Endothelial cell of umbilical vein (primary cell): Measurements from ENCODE around the gene ERMAP. TPM values are rescaled to one million over a fixed set of nuclear protein-coding genes. Genes with fewer than 3 reads are reported as not detected.

ENCODE experiments used
- BruUV-seq: library from RNA; stranded (reverse); fragments of 400-500 nt; replicated peaks from 2 replicates; lab custom pipeline; 2021; lab: Mats Ljungman, UMichigan
- CTCF ChIA-PET: fragments of 300-600, 350-600 bp; sonication (Branson Sonifier 250); formaldehyde crosslinking; loops from one replicate; lab custom pipeline; 2021; ENCODE audit warnings: antibody characterized with exemption, inconsistent platforms; lab: Charles Lee
- POLR2A ChIA-PET: fragments of 300-600, 350-600 bp; sonication (Branson Sonifier 250); formaldehyde crosslinking; loops from one replicate; lab custom pipeline; 2021; ENCODE audit warnings: antibody characterized with exemption, inconsistent platforms; lab: Charles Lee
- DNase-seq: peaks from one replicate; pipeline ENCODE4 v3.0.0-alpha.2; 2011; ENCODE audit warnings: low read depth, low spot score
- FAIRE-seq: peaks from 2 replicates; lab custom pipeline; 2011; peaks lifted over from hg19 to GRCh38; lab: Jason Lieb, UNC
- H2AFZ ChIP-seq: 2 replicates; pipeline ENCODE4 v1.6.0; 2012; ENCODE audit warnings: low read depth, low read length, control low read depth, inconsistent platforms
- H3K27ac ChIP-seq: 2 replicates; pipeline ENCODE4 v1.5.1; 2011; ENCODE audit warnings: low read depth, mild to moderate bottlenecking, control low read depth, low read length, moderate library complexity; ENCODE audit not compliant: insufficient read depth
- H3K27me3 ChIP-seq, 2 experiments: 2 replicates each; pipeline versions ENCODE4 v1.6.0 to v1.6.1; 2011; ENCODE audit warnings: low read length in 2 of 2, mixed read lengths in 1 of 2; ENCODE audit not compliant: control insufficient read depth in 2 of 2, insufficient read depth in 2 of 2
- H3K36me3 ChIP-seq, 2 experiments: 2 replicates in 1 of 2; 3 replicates in 1 of 2; pipeline ENCODE4 v1.5.1; 2011; ENCODE audit warnings: low read length in 2 of 2, mild to moderate bottlenecking in 1 of 2, moderate library complexity in 1 of 2; ENCODE audit not compliant: control insufficient read depth in 2 of 2, insufficient read depth in 2 of 2; ENCODE audit errors: extremely low read depth in 1 of 2
- H3K4me1 ChIP-seq: 3 replicates; pipeline ENCODE4 v1.5.1; 2011; ENCODE audit warnings: mild to moderate bottlenecking, low read length; ENCODE audit not compliant: control insufficient read depth, insufficient read depth; ENCODE audit errors: extremely low read depth
- H3K4me2 ChIP-seq: 2 replicates; pipeline ENCODE4 v1.6.1; 2011; ENCODE audit warnings: low read length, control low read depth, mixed read lengths; ENCODE audit not compliant: insufficient read depth
- H3K4me3 ChIP-seq, 3 experiments: fragments of 200-600 bp in 1 of 3; sonication (generic), shearing (Covaris generic) in 1 of 3; replicated peaks in 1 of 3; 2 replicates each; pipeline ENCODE4 v1.5.1; 2011 to 2016; ENCODE audit warnings: control low read depth in 3 of 3, low read length in 3 of 3, mild to moderate bottlenecking in 2 of 3, inconsistent platforms in 1 of 3, low read depth in 1 of 3, moderate library complexity in 1 of 3; ENCODE audit not compliant: insufficient read depth in 1 of 3
- H3K79me2 ChIP-seq: 2 replicates; pipeline ENCODE4 v1.6.0; 2012; ENCODE audit warnings: low read length, inconsistent platforms; ENCODE audit not compliant: control insufficient read depth, insufficient read depth
- H3K9ac ChIP-seq: replicated peaks from 2 replicates; pipeline ENCODE3; 2011; ENCODE audit warnings: low read length, control low read depth; ENCODE audit not compliant: insufficient read depth; ENCODE audit errors: extremely low read depth
- H3K9me1 ChIP-seq: replicated peaks from 3 replicates; pipeline ENCODE4 v1.6.0; 2011; ENCODE audit warnings: mild to moderate bottlenecking, low read length; ENCODE audit not compliant: control insufficient read depth, insufficient read depth; ENCODE audit errors: extremely low read depth
- H3K9me3 ChIP-seq: replicated peaks from 2 replicates; pipeline ENCODE4 v1.5.1; 2012; ENCODE audit warnings: low read length, inconsistent platforms; ENCODE audit not compliant: control insufficient read depth, insufficient read depth
- H4K20me1 ChIP-seq: replicated peaks from 2 replicates; pipeline ENCODE3; 2011; ENCODE audit warnings: mild to moderate bottlenecking, low read length; ENCODE audit not compliant: control insufficient read depth, insufficient read depth; ENCODE audit errors: extremely low read depth
- EZH2 ChIP-seq: IDR thresholded peaks from 2 replicates; pipeline ENCODE4 v1.6.1; 2012; ENCODE audit warnings: borderline replicate concordance, low read depth, mild to moderate bottlenecking, moderate library complexity, low read length, inconsistent platforms; ENCODE audit not compliant: severe bottlenecking
- FOS ChIP-seq: IDR thresholded peaks from 2 replicates; pipeline ENCODE4 v1.6.1; 2011; ENCODE audit warnings: mild to moderate bottlenecking, low read length, moderate library complexity, borderline replicate concordance; ENCODE audit not compliant: insufficient read depth
- GATA2 ChIP-seq: IDR thresholded peaks from 2 replicates; pipeline ENCODE4 v1.7.0; 2011; ENCODE audit warnings: low read depth, mild to moderate bottlenecking, moderate library complexity, mixed read lengths, low read length; ENCODE audit not compliant: insufficient read length, insufficient read depth
- JUN ChIP-seq: IDR thresholded peaks from 2 replicates; pipeline ENCODE4 v1.6.1; 2011; ENCODE audit warnings: borderline replicate concordance, low read depth; ENCODE audit not compliant: insufficient read length, insufficient read depth
- MAX ChIP-seq: IDR thresholded peaks from 2 replicates; pipeline ENCODE4 v1.6.1; 2011; ENCODE audit not compliant: insufficient read depth, insufficient read length
- MYC ChIP-seq: IDR thresholded peaks from one replicate; pipeline ENCODE4 v1.6.1; 2011; ENCODE audit warnings: mild to moderate bottlenecking, low read depth, low read length
- POLR2A ChIP-seq: IDR thresholded peaks from 2 replicates; pipeline ENCODE4 v1.6.1; 2012; ENCODE audit warnings: low read depth, mild to moderate bottlenecking, control low read depth, low read length
- POLR2AphosphoS5 ChIP-seq: IDR thresholded peaks from 2 replicates; pipeline ENCODE4 v1.6.1; 2012; ENCODE audit warnings: low read depth, mild to moderate bottlenecking, control low read depth, low read length, moderate library complexity; ENCODE audit not compliant: insufficient read depth
- dilution Hi-C: fragments of 300-500 bp; cut with MboI; formaldehyde crosslinking; loops from one replicate; pipeline ENCODE4 v1.15.0; 2019; ENCODE audit warnings: low sequenced_read_pairs; ENCODE audit not compliant: extremely low pct_ligation_motif_present
- intact Hi-C: fragments of 100-400 bp; cut with micrococcal nuclease; formaldehyde crosslinking; loops from one replicate; pipeline ENCODE4 v1.10.0; 2022
- polyA plus RNA-seq, 4 experiments: library from polyadenylated mRNA; depleted of rRNA in 3 of 4; stranded (reverse) in 3 of 4; unstranded in 1 of 4; fragments of >200 nt; gene quantifications; 2 replicates each; pipeline versions ENCODE4 v1.2.1 to v1.2.3, GENCODE V29; 2011 to 2012; ENCODE audit warnings: missing spikeins in 1 of 4
- total RNA-seq: library from RNA; stranded (reverse); gene quantifications from 2 replicates; pipeline ENCODE4 v1.2.3, GENCODE V29; 2021
- TF ChIP-seq, protein P1 (sequence below), 2 donors: IDR thresholded peaks; 1 replicate in 1 of 2; 2 replicates in 1 of 2; pipeline ENCODE4 v1.5.1; 2011; ENCODE audit warnings: low read length in 2 of 2, mild to moderate bottlenecking in 2 of 2, moderate library complexity in 2 of 2, control low read depth in 1 of 2, inconsistent platforms in 1 of 2, low read depth in 1 of 2; ENCODE audit not compliant: insufficient read depth in 1 of 2; ENCODE audit errors: extremely low read depth in 1 of 2

Gene ERMAP
- total and polyA plus RNA-seq, 2 donors (not counting 3 experiments of a cell fraction or from before 2014, with no cell fraction given): 7.8 to 8.6 TPM

- ChIA-PET POLR2A (no interaction called here), CTCF (no interaction called here)
- dilution Hi-C loops: no loop called here
- Histone ChIP-seq H3K9me1 (no peaks in the 10 kb centered on the region), H4K20me1 (no peaks in the 10 kb centered on the region), H3K27me3 (no peaks in the 10 kb centered on the region), H3K4me1 (peaks cover 6% of the 10 kb centered on the region), H3K4me2 (no peak overlapping the region), H3K79me2 (no peaks in the 10 kb centered on the region), H3K4me3 (no peak overlapping the region), H3K9me3 (no peaks in the 10 kb centered on the region), H3K9ac (no peak overlapping the region), H3K27ac (no peak overlapping the region), H2AFZ (no peak overlapping the region), H3K36me3 (no peaks in the 10 kb centered on the region)
- FAIRE-seq: no peak
- TF ChIP-seq, protein P1, sequence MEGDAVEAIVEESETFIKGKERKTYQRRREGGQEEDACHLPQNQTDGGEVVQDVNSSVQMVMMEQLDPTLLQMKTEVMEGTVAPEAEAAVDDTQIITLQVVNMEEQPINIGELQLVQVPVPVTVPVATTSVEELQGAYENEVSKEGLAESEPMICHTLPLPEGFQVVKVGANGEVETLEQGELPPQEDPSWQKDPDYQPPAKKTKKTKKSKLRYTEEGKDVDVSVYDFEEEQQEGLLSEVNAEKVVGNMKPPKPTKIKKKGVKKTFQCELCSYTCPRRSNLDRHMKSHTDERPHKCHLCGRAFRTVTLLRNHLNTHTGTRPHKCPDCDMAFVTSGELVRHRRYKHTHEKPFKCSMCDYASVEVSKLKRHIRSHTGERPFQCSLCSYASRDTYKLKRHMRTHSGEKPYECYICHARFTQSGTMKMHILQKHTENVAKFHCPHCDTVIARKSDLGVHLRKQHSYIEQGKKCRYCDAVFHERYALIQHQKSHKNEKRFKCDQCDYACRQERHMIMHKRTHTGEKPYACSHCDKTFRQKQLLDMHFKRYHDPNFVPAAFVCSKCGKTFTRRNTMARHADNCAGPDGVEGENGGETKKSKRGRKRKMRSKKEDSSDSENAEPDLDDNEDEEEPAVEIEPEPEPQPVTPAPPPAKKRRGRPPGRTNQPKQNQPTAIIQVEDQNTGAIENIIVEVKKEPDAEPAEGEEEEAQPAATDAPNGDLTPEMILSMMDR (IDR thresholded peaks at IDR 0.05; ENCODE audit: extremely low read depth in 1 of 2, insufficient read depth in 1 of 2, low read depth in 1 of 2, low read length in 2 of 2): no peak
- TF ChIP-seq JUN: no peak
- TF ChIP-seq POLR2A: no peak
- no peak for TF ChIP-seq MAX
- no peak for TF ChIP-seq GATA2
- no peak for TF ChIP-seq MYC
- TF ChIP-seq POLR2AphosphoS5: no peak
- no peak for TF ChIP-seq FOS
- TF ChIP-seq EZH2: no peak
- no TSS peak for BruUV-seq
- intact Hi-C loops: no loop called here
- no peak for DNase-seq
Observed at GRCh38 chr1:42841440-42842147, 24.7 kb downstream of the ERMAP start.
